OCI-LY1 (cell line): ENCODE data around the gene ADNP.

Source experiments
- EZH2 ChIP-seq: fragments of 200-600 bp; sonication (generic), shearing (Covaris generic); IDR thresholded peaks from 2 replicates; pipeline ENCODE4 v1.8.0; 2017; ENCODE audit warnings: borderline replicate concordance, mixed run types, mild to moderate bottlenecking, antibody characterized with exemption, low read length, moderate library complexity, mixed read lengths
- TF ChIP-seq, protein P1 (sequence below): fragments of 200-600 bp; sonication (generic), shearing (Covaris generic); IDR thresholded peaks from 2 replicates; pipeline ENCODE4 v1.5.1; 2017; ENCODE audit warnings: mild to moderate bottlenecking, antibody characterized with exemption, low read length, moderate library complexity, mixed read lengths

GRCh38 chr20:50870561-50871161 is 60.6 kb downstream of the ADNP start:
- TF ChIP-seq, protein P1, sequence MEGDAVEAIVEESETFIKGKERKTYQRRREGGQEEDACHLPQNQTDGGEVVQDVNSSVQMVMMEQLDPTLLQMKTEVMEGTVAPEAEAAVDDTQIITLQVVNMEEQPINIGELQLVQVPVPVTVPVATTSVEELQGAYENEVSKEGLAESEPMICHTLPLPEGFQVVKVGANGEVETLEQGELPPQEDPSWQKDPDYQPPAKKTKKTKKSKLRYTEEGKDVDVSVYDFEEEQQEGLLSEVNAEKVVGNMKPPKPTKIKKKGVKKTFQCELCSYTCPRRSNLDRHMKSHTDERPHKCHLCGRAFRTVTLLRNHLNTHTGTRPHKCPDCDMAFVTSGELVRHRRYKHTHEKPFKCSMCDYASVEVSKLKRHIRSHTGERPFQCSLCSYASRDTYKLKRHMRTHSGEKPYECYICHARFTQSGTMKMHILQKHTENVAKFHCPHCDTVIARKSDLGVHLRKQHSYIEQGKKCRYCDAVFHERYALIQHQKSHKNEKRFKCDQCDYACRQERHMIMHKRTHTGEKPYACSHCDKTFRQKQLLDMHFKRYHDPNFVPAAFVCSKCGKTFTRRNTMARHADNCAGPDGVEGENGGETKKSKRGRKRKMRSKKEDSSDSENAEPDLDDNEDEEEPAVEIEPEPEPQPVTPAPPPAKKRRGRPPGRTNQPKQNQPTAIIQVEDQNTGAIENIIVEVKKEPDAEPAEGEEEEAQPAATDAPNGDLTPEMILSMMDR = no peak
- no peak for TF ChIP-seq EZH2
